Endothelial cell of umbilical vein (primary cell): ENCODE measurements around the gene ZDHHC11. TPM values are rescaled to one million over a fixed set of nuclear protein-coding genes. Genes with fewer than 3 reads are reported as not detected.
"Not testable (repeated sequence)": the region's sequence is repeated elsewhere in the genome, so short reads cannot be mapped to it uniquely, and the experiment has no call there.

Experiments used
- BruUV-seq: library from RNA; stranded (reverse); fragments of 400-500 nt; replicated peaks from 2 replicates; lab custom pipeline; 2021; lab: Mats Ljungman, UMichigan
- CTCF ChIA-PET: fragments of 300-600, 350-600 bp; sonication (Branson Sonifier 250); formaldehyde crosslinking; loops from one replicate; lab custom pipeline; 2021; ENCODE audit warnings: antibody characterized with exemption, inconsistent platforms; lab: Charles Lee
- POLR2A ChIA-PET: fragments of 300-600, 350-600 bp; sonication (Branson Sonifier 250); formaldehyde crosslinking; loops from one replicate; lab custom pipeline; 2021; ENCODE audit warnings: antibody characterized with exemption, inconsistent platforms; lab: Charles Lee
- DNase-seq: peaks from one replicate; pipeline ENCODE4 v3.0.0-alpha.2; 2011; ENCODE audit warnings: low read depth, low spot score
- FAIRE-seq: peaks from 2 replicates; lab custom pipeline; 2011; peaks lifted over from hg19 to GRCh38; lab: Jason Lieb, UNC
- H2AFZ ChIP-seq: 2 replicates; pipeline ENCODE4 v1.6.0; 2012; ENCODE audit warnings: low read depth, low read length, control low read depth, inconsistent platforms
- H3K27ac ChIP-seq: 2 replicates; pipeline ENCODE4 v1.5.1; 2011; ENCODE audit warnings: low read depth, mild to moderate bottlenecking, control low read depth, low read length, moderate library complexity; ENCODE audit not compliant: insufficient read depth
- H3K27me3 ChIP-seq, 2 experiments: 2 replicates each; pipeline versions ENCODE4 v1.6.0 to v1.6.1; 2011; ENCODE audit warnings: low read length in 2 of 2, mixed read lengths in 1 of 2; ENCODE audit not compliant: control insufficient read depth in 2 of 2, insufficient read depth in 2 of 2
- H3K36me3 ChIP-seq, 2 experiments: 2 replicates in 1 of 2; 3 replicates in 1 of 2; pipeline ENCODE4 v1.5.1; 2011; ENCODE audit warnings: low read length in 2 of 2, mild to moderate bottlenecking in 1 of 2, moderate library complexity in 1 of 2; ENCODE audit not compliant: control insufficient read depth in 2 of 2, insufficient read depth in 2 of 2; ENCODE audit errors: extremely low read depth in 1 of 2
- H3K4me1 ChIP-seq: 3 replicates; pipeline ENCODE4 v1.5.1; 2011; ENCODE audit warnings: mild to moderate bottlenecking, low read length; ENCODE audit not compliant: control insufficient read depth, insufficient read depth; ENCODE audit errors: extremely low read depth
- H3K4me2 ChIP-seq: 2 replicates; pipeline ENCODE4 v1.6.1; 2011; ENCODE audit warnings: low read length, control low read depth, mixed read lengths; ENCODE audit not compliant: insufficient read depth
- H3K4me3 ChIP-seq, 3 experiments: fragments of 200-600 bp in 1 of 3; sonication (generic), shearing (Covaris generic) in 1 of 3; replicated peaks in 1 of 3; 2 replicates each; pipeline ENCODE4 v1.5.1; 2011 to 2016; ENCODE audit warnings: control low read depth in 3 of 3, low read length in 3 of 3, mild to moderate bottlenecking in 2 of 3, inconsistent platforms in 1 of 3, low read depth in 1 of 3, moderate library complexity in 1 of 3; ENCODE audit not compliant: insufficient read depth in 1 of 3
- H3K79me2 ChIP-seq: 2 replicates; pipeline ENCODE4 v1.6.0; 2012; ENCODE audit warnings: low read length, inconsistent platforms; ENCODE audit not compliant: control insufficient read depth, insufficient read depth
- H3K9ac ChIP-seq: replicated peaks from 2 replicates; pipeline ENCODE3; 2011; ENCODE audit warnings: low read length, control low read depth; ENCODE audit not compliant: insufficient read depth; ENCODE audit errors: extremely low read depth
- H3K9me1 ChIP-seq: replicated peaks from 3 replicates; pipeline ENCODE4 v1.6.0; 2011; ENCODE audit warnings: mild to moderate bottlenecking, low read length; ENCODE audit not compliant: control insufficient read depth, insufficient read depth; ENCODE audit errors: extremely low read depth
- H3K9me3 ChIP-seq: replicated peaks from 2 replicates; pipeline ENCODE4 v1.5.1; 2012; ENCODE audit warnings: low read length, inconsistent platforms; ENCODE audit not compliant: control insufficient read depth, insufficient read depth
- H4K20me1 ChIP-seq: replicated peaks from 2 replicates; pipeline ENCODE3; 2011; ENCODE audit warnings: mild to moderate bottlenecking, low read length; ENCODE audit not compliant: control insufficient read depth, insufficient read depth; ENCODE audit errors: extremely low read depth
- dilution Hi-C: fragments of 300-500 bp; cut with MboI; formaldehyde crosslinking; loops from one replicate; pipeline ENCODE4 v1.15.0; 2019; ENCODE audit warnings: low sequenced_read_pairs; ENCODE audit not compliant: extremely low pct_ligation_motif_present
- intact Hi-C: fragments of 100-400 bp; cut with micrococcal nuclease; formaldehyde crosslinking; loops from one replicate; pipeline ENCODE4 v1.10.0; 2022
- polyA plus RNA-seq, 4 experiments: library from polyadenylated mRNA; depleted of rRNA in 3 of 4; stranded (reverse) in 3 of 4; unstranded in 1 of 4; fragments of >200 nt; gene quantifications; 2 replicates each; pipeline versions ENCODE4 v1.2.1 to v1.2.3, GENCODE V29; 2011 to 2012; ENCODE audit warnings: missing spikeins in 1 of 4
- total RNA-seq: library from RNA; stranded (reverse); gene quantifications from 2 replicates; pipeline ENCODE4 v1.2.3, GENCODE V29; 2021

ZDHHC11 gene
- total and polyA plus RNA-seq, 2 donors (not counting 3 experiments of a cell fraction or from before 2014, with no cell fraction given) = 0.35 to 4.4 TPM

DNA sequence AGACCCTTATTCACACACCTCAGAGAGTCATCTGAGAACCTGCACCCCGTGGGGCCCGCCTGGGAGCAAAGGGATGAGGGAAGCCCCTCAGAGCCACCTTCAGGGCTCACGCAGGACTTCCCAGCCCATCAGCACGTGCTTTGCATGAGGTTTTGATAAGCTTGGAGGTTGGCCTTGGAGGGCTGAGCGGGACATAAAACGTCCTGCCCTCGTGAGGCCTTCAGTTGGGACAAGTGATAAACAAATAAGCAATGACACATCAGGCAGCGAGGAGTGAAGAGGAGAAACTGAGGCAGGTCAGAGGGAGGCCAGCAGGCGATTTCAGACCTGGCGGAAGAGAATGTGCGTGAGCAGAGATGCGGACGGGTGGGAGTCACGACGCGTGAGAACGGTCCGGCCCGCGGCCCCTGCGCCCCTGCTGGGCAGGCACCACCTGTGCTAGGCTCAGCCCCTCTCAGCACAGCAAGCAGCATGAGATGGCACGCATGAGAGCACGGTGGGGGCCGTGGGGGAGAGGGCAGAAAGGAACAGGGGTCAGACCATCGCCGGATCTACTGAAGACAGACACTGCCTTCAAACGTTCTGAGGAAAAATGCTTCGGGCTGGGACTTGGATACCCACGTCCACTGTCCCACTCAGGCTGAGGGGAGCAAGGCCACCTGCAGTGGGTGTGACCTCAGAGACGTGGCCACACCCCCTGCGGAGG lies 78.8 kb downstream of the ZDHHC11 start:
- H2AFZ ChIP-seq, H3K4me3 ChIP-seq, H3K4me2 ChIP-seq, H3K9ac ChIP-seq, H3K9me1 ChIP-seq, BruUV-seq, H3K27ac ChIP-seq, H3K36me3 ChIP-seq, POLR2A ChIA-PET, H3K27me3 ChIP-seq, DNase-seq, intact Hi-C loops, dilution Hi-C loops, FAIRE-seq, H3K79me2 ChIP-seq, H4K20me1 ChIP-seq, H3K9me3 ChIP-seq, H3K4me1 ChIP-seq: not testable (repeated sequence)
- CTCF ChIA-PET = interaction anchor here (0.7 kb wide), 1 partner anchor 10 kb away, joined by 3 read pairs; no protein-coding TSS in a partner anchor

DNA sequence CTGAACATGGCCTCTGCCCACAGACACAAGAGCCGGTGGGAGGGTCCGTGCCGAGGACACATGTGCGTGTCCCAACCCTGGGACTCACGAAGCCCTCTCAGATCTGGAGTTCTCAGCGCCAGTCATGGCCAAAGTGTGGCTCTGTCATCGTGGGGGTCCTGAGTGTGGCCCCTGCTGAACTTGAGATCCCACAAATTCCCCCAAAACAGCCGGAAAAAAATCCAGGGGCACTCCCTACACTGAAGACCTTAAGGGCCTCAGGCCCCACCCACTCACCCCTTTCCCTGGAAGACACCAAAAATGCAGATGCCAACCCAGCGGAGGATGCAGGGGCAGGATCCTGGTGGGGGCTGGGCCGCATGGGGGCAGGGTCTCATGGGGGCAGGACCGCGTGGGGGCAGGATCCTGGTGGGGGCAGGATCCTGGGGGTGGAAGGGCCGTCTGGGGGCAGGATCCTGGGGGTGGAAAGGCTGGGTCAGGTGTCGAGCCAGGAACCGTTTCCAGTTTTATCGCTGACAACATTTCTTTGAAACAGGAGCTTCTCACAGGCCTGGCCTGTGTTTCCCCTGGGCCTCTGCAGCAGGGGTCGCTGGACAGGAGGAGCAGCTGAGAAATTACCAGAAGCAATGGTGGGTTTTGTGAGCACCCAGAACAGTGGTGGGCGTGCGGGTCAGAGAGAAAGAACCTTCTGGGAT lies 79.6 kb downstream of the ZDHHC11 start:
- H3K4me2 ChIP-seq, H3K36me3 ChIP-seq, H3K9me1 ChIP-seq, H3K9ac ChIP-seq, H3K9me3 ChIP-seq, POLR2A ChIA-PET, DNase-seq, H2AFZ ChIP-seq, intact Hi-C loops, dilution Hi-C loops, H3K79me2 ChIP-seq, H3K27me3 ChIP-seq, H3K4me3 ChIP-seq, H3K4me1 ChIP-seq, FAIRE-seq, H4K20me1 ChIP-seq, H3K27ac ChIP-seq, BruUV-seq: not testable (repeated sequence)
- CTCF ChIA-PET = interaction anchor here (0.7 kb wide), 1 partner anchor 9 kb away, joined by 3 read pairs; no protein-coding TSS in a partner anchor

DNA sequence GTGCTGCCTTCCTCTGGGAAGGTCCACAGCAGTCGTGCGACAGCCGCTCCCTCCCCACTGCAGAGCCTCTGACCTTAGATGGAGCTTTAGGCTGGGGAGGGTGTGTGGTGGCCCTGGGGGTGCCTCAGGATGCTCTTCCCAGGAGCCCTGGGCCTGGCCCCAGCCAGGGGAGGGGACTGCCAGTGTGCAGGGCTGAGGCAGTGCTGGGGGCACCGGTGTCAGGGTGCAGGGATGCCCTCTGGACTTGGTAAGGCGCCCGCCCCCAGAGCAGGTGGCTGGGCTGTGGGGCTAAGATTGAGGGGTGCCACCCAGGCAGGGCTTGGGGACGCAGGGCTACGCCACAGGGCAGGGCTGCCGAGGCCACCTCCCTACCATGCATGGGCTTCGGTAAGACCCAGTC lies 80.2 kb downstream of the ZDHHC11 start:
- H3K27ac ChIP-seq, H3K27me3 ChIP-seq, H3K36me3 ChIP-seq, H3K9me3 ChIP-seq, BruUV-seq, POLR2A ChIA-PET, H3K9me1 ChIP-seq, H3K4me1 ChIP-seq, CTCF ChIA-PET, dilution Hi-C loops, H2AFZ ChIP-seq, H4K20me1 ChIP-seq, H3K4me2 ChIP-seq, H3K4me3 ChIP-seq, H3K9ac ChIP-seq, H3K79me2 ChIP-seq, DNase-seq, FAIRE-seq, intact Hi-C loops: not testable (repeated sequence)

DNA sequence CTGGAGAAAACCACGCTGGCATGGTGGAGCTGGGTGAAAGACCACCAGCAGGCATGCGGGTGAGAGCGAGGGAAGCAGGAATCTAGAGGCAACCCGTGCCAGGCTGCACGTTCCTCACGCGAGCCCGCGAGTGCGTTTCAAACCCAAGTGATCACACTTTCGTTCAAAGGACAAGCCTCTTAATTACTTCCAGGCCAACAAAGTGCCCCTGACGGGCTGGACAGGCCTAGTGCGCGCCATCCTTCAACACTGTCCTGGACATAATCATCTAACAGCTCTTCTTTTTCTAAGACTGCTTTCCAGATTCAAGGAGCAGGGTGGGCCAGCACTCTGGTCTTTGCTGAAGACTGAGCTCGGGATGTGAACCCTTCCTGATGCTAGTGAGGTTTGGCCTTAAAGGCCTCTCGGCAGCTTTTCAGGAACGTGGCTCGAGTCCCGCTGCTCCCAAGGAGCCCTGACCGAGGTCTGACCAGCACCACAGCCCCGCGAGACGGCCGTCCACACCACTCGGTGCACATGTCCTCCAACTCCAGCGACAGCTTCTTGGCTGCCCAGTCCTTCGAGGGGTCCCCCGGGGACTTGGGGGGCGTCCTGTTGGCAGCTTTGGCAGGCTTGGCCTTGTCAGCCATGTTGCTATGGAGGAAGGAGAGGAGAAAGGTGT lies 81.2 kb downstream of the ZDHHC11 start:
- H3K9me1 ChIP-seq, H3K9me3 ChIP-seq, H3K4me2 ChIP-seq, H3K4me3 ChIP-seq, DNase-seq, CTCF ChIA-PET, BruUV-seq, POLR2A ChIA-PET, H2AFZ ChIP-seq, H3K27me3 ChIP-seq, H3K27ac ChIP-seq, H3K79me2 ChIP-seq, FAIRE-seq, intact Hi-C loops, dilution Hi-C loops, H3K9ac ChIP-seq, H4K20me1 ChIP-seq, H3K36me3 ChIP-seq, H3K4me1 ChIP-seq: not testable (repeated sequence)
